Motor neuron (in vitro differentiated cells): Measurements from ENCODE around the gene OBSCN. TPM values are rescaled to one million over a fixed set of nuclear protein-coding genes. Genes with fewer than 3 reads are reported as not detected.
A peak's percentile ranks its signal among the peaks of the same experiment; 100 is the strongest.
"Not testable (repeated sequence)": the region's sequence is repeated elsewhere in the genome, so short reads cannot be mapped to it uniquely, and the experiment has no call there.

Source experiments
- ATAC-seq, 8 experiments: fragments of 200-7000 bp; cut with Tn5 transposase; replicated peaks in 6 of 8; 2 replicates each; pipeline ENCODE4 v1.8.0; 2021; ENCODE audit warnings: mild to moderate bottlenecking in 8 of 8, moderate library complexity in 8 of 8
- H3K27ac ChIP-seq, 2 donors: fragments of 250-450 bp; sonication (Bioruptor Pico); 2 replicates each; pipeline ENCODE4 v1.9.0; 2021; ENCODE audit warnings: antibody characterized with exemption in 2 of 2, mild to moderate bottlenecking in 2 of 2, moderate library complexity in 1 of 2
- H3K4me1 ChIP-seq, 2 donors: fragments of 250-450 bp; sonication (Bioruptor Pico); replicated peaks in 1 of 2; 2 replicates each; pipeline ENCODE4 v1.6.1; 2021; ENCODE audit warnings: antibody characterized with exemption in 2 of 2, mild to moderate bottlenecking in 2 of 2, moderate library complexity in 1 of 2
- H3K4me3 ChIP-seq, 5 donors: fragments of 250-450 bp; sonication (Bioruptor Pico); 2 replicates each; pipeline ENCODE4 v1.9.0; 2021; ENCODE audit warnings: antibody characterized with exemption in 5 of 5, mild to moderate bottlenecking in 5 of 5, moderate library complexity in 4 of 5
- WGBS, 10 experiments: fragments of 450-650 bp; shearing (Covaris generic); methylation state at CpG; one replicate each; pipeline ENCODE4 v1.0.0; 2022; 5-methylcytosine and 5-hydroxymethylcytosine counted together
- in situ Hi-C, 9 experiments: fragments of 400-800 bp; cut with MboI; loops; one replicate each; pipeline ENCODE4 v1.15.0; 2021; ENCODE audit warnings: low sequenced_read_pairs in 9 of 9, low pct_unique_long_range_greater_than_20kb in 2 of 9; ENCODE audit not compliant: unreplicated experiment in 9 of 9
- total RNA-seq, 8 experiments: library from RNA; unstranded; fragments of 300-600 nt; gene quantifications; 2 replicates each; pipeline versions ENCODE4 v1.2.3 to v1.2.4, GENCODE V29; 2022

Gene OBSCN
- total RNA-seq, 8 experiments from 2014 or later, result 2.7 to 38.5 (median 16.2) TPM

DNA sequence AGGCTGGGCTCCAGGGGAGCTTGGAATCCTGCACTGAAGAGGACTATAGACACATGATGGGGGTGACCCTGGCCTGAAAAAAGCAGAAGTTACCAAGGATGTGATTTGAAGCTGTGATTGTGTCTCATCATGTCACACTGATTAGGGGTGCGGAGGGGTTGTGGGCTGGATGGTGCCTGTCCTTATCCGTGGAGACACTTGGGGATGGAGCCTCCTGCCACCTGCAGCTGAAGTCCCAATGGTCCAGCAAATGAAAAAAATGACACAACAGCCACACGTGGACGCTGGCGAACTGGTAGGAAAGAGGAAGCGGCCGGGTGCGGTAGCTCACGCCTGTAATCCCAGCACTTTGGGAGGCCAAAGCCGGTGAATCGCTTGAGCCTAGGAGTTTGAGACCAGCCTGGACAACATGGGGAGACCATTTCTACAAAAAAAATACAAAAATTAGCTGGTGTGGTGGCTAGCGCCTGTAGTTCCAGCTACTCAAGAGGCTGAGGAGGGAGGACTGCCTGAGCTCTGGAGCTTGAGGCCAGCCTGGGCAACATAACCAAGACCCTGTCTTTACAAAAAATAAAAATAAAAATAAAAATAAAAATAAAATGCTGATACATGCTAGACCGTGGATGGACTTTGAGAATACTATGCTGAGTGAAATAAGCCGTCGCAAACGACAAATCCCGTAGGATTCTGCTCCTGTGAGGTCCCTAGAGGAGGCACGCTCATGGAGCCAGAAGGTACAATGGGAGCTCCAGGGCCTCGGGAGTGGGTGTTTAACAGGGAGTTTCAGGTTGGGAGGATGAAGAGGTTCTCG is 43.1 kb upstream of the OBSCN start:
- Histone ChIP-seq H3K4me3 (peak overlapping the region; percentile 43 to 83 (median 71)), H3K27ac (peak overlapping the region; percentile 74 to 79), H3K4me1 (peaks cover 9 to 10% of the 10 kb centered on the region in 2 donors)
- 38 to 98% (median 55%) methylated on average over 2 to 17 of the region's 20 CpGs for WGBS, 10 experiments
- ATAC-seq, result peak in 3 of 8 experiments; percentile 0 to 3 (median 1)
- in situ Hi-C loops, result no loop called here

DNA sequence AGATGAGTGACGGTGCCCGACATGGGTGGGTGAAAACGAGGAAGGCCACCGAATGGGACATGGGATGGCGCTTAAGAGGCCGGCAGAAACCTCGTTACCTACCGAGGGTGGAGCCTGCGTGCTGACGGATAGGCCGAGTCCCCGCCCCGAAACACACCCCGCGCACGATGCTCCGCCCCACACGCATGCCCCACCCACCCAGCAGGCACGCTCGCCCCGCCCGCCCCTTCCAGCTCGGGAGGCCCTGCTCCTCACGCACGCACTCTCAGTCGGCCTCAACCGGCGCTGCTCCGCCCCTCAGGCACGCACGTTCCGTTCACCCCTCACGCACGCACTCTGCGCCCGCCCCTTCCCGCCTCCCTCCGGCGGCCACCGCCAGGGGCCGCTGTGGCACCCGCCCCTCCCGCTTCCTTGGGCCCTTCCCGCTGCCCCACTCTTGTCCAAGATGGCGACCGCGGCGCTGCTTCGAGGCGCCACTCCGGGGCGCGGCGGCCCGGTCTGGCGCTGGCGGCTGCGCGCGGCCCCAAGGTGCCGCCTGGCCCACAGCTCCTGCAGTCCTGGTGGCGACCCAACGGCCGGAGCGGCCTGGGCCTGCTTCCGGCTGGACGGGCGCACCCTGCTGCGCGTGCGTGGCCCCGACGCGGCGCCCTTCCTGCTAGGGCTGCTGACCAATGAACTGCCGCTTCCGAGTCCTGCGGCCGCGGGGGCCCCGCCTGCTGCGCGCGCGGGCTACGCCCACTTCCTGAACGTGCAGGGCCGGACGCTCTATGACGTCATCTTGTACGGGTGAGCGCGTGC is 42.3 kb upstream of the OBSCN start, which contains the start of gene IBA57:
Gene IBA57 (plus strand): TSS at position 433 of the 798 bp plus-strand sequence. CDS start 13 bp downstream, at position 446.
- ATAC-seq, result peak; percentile 71 to 88 (median 84)
- in situ Hi-C loops, result no loop called here
- peak within 1 kb of the TSS; percentile 63 to 83 (median 71) for H3K4me3 ChIP-seq
- peaks cover 9 to 10% of the 10 kb centered on the region in 2 donors for H3K4me1 ChIP-seq
- WGBS, 10 experiments, result 0 to 20% (median 0%) methylated on average over 4 to 6 of the region's 93 CpGs; no CpG with 5 or more reads in 7 of the 10 experiments
- peak within 1 kb of the TSS; percentile 98 to 100 for H3K27ac ChIP-seq

DNA sequence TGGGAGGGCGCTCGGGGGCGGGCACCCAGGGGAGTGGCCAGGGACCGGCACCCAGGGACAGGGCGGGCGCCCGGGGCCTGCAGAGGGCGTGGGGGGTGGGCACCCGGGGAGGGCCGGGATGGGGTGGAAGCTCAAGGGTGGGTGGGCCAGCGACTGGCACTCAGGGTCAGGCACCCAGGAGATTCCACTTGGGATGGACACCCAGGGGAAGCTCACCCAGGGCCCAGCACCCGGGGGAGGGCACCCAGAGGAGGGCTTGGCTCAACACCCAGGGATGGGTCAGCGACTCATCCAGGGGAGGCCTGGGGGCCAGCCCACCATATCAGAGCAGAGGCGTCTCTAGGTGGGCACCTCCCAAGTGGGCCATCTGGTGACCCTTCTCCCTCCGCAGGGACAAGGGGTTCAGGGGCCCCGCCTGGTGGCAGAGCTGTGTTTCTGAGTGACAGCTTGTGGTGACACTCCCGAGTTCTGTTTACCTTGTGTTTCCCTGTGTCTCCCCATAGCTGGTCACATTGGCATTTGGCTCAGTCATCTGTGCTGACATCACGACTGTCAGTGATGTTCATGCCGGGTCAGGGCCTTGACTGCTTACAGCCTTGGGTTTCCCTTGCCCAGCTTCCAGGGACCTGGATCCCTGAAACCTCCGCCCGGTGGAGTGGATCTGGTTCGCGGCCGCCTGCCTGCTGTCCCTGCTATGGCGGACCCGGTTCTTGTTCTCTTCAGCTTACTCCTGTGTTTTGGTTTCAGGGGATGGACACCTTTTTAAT is 41.5 kb upstream of the OBSCN start:
- peak overlapping the region; percentile 63 to 83 (median 71) for H3K4me3 ChIP-seq
- ATAC-seq, result peak; percentile 5 to 34 (median 20)
- H3K4me1 ChIP-seq, result peaks cover 9 to 10% of the 10 kb centered on the region in 2 donors
- in situ Hi-C loops, result no loop called here
- peak overlapping the region; percentile 98 to 100 for H3K27ac ChIP-seq
- 0 to 48% (median 37%) methylated on average over 1 to 11 of the region's 26 CpGs; no CpG with 5 or more reads in 4 of the 10 experiments for WGBS, 10 experiments

DNA sequence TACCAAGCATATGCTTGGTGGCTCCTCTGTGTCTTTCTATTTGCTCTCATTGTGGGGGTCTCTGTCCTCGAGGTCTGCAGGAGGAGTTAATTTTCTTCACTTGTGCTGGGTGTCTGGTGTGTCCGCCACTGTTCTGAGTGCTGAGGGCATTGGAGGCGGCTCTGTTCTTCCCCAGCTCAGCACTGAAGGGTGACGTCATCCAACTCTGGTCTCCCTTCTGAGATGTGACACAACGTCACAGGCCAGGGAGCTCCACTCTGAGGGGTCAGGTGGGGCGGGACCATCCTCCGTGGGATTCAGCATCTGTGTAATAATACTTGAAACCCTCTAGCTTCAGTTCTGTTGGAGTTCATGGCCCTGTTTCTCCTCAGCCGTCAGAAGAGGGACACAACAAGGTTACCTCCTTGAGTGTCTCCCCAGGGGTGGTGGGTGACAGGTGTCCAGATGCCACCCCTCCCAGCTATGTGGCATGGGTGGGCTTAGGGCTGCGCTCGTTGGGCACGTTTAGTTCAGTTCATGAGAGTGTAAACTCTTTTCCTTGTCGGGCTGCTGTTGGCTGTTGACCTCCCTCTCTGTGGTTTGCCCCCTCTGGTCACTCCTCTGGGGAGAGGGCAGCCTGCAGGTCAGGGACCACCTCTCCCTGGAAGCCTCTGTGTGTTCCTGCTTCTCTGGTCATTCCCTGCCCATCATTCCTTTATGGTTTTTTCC is 39.1 kb upstream of the OBSCN start:
- no peak overlapping the region for H3K4me3 ChIP-seq
- H3K4me1 ChIP-seq, result peaks cover 9 to 14% of the 10 kb centered on the region in 2 donors
- in situ Hi-C loops, result no loop called here
- ATAC-seq, result no peak
- WGBS, 10 experiments, result 60 to 94% (median 82%) methylated on average over 1 to 11 of the region's 12 CpGs; no CpG with 5 or more reads in 4 of the 10 experiments
- H3K27ac ChIP-seq, result no peak overlapping the region

DNA sequence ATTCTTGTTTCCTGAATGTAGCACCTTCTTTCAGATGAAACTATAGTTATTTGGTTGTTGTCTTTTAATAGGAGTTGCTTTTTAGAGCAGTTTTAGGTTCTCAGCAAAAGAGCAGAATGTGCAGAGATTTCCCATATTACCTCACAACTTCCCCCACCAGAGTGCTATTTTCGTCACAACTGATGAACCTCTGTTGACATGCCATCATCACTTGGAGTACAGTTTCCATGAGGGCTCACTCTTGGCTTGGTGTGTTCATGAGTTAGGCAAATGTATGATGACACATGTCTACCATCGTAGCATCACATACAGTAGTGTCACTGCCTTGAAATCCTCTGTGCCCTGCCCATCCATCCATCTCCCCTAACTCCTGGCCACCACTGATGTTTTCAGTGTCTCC is 38.5 kb upstream of the OBSCN start:
- peaks cover 9 to 16% of the 10 kb centered on the region in 2 donors for H3K4me1 ChIP-seq
- no peak overlapping the region for H3K4me3 ChIP-seq
- in situ Hi-C loops, result no loop called here
- WGBS, 10 experiments, result 17 to 100% (median 92%) methylated on average over 1 to 2 of the region's 2 CpGs; no CpG with 5 or more reads in 2 of the 10 experiments
- no peak overlapping the region for H3K27ac ChIP-seq
- no peak for ATAC-seq

DNA sequence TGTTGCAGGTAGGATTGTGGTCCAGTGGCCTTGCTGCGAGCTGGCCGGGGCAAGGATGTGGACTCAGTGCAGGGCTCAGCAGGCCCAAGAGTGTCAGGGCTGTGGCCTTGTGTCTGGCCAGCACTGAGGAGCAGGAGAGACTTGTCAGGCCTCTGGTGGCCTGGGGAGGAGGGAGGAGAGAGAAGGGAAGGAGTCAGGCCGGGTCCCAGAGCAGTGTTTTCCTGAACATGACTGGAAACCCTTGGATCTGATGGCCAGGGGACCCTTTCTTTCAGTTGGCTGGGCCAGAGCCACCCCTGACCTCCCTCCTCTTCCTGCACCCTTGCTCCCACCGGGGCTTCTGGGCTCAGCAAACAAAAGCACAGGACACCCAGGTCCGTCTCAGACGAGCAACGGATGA is 37.2 kb upstream of the OBSCN start:
- ATAC-seq, result no peak
- Histone ChIP-seq H3K27ac (no peak overlapping the region), H3K4me1 (peaks cover 6 to 17% of the 10 kb centered on the region in 2 donors), H3K4me3 (no peak overlapping the region)
- in situ Hi-C loops, result no loop called here
- 74 to 100% (median 84%) methylated on average over 2 to 5 of the region's 7 CpGs; no CpG with 5 or more reads in 3 of the 10 experiments for WGBS, 10 experiments

DNA sequence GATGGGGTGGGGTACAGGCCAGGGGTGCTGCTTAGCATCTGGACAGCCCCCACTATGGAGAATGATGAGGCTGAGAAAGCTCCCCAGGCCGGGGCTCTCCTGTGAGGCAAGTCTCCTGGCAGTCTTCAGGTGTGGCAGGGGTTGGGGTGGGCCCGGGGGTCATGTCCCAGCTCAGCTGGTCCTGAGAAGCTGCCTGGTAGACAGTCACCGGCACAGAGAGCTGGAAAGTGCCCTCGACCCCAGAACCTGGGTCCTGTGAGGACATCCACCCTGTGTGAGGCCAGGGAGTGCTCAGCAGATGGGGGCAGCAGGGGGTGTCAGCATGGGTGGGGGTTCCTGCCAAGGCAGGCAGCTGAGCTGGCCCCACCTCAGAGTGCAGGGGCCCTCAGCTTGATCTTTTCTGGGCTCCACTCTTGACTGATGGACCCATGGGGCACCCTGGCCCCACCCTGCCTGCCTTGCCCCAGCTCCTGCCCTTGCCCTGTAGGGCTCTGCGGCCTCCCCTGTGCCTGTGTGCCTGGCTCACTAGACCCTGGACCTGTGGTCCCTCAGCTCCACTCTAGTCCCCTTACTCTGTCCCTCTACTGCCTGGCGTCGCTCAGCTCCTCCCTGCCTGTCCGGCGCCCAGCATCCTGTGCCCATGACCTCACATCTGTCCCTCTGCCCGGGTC is 36.5 kb upstream of the OBSCN start:
- 47 to 95% (median 74%) methylated on average over 2 to 8 of the region's 10 CpGs; no CpG with 5 or more reads in 2 of the 10 experiments for WGBS, 10 experiments
- Histone ChIP-seq H3K27ac (no peak overlapping the region), H3K4me3 (no peak overlapping the region), H3K4me1 (peaks cover 6 to 17% of the 10 kb centered on the region in 2 donors)
- in situ Hi-C loops, result no loop called here
- ATAC-seq, result no peak

DNA sequence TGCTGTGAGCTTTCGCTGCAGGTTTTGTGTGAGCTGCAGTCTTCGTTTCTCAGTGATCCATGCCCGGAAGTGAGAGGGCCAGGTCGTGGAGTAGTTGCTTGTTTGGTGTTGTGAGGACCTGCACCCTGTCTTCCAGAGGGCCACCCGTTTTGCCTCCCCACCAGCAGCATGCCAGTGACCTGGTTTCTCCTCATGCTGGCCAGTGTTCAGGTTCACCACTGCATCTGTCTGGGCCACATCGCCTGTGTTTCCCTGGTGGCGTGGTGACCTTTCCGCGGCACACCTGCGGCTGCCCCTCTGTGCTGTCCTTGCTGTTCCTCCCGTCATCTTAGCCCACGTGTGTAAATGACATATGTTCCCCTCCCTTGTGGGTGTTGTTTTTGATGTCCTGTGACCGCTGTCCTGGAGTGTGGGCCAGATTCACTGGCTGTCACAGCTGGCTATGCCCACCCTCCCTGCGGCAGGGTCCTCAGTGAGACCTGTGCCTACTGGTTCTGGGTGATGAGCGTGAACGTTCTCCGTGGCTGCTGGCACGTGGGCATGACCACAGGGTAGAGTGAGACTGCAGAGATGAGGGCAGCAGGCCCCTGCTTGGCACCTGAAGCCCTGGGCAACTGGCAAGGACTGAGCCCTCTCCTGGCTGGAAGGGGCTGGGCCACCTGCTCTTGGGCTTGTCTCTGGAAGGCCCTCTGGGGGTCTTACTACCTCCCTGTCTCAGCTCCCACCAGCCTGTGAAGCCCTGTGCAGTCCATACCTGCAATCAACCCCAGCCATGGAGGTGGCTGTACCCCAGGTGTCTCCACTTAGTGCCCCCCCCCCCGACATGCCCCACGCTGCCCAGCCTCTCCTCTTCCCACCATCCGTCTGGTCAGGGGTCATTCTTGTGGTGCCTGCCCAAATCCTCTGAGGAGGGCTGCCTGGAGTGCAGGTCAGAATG is 35.0 kb upstream of the OBSCN start:
- 70 to 100% (median 88%) methylated on average over 1 to 11 of the region's 21 CpGs; no CpG with 5 or more reads in 4 of the 10 experiments for WGBS, 10 experiments
- Histone ChIP-seq H3K27ac (no peak overlapping the region), H3K4me1 (peaks cover 0 to 11% of the 10 kb centered on the region in 2 donors), H3K4me3 (no peak overlapping the region)
- in situ Hi-C loops, result no loop called here
- ATAC-seq, result no peak

DNA sequence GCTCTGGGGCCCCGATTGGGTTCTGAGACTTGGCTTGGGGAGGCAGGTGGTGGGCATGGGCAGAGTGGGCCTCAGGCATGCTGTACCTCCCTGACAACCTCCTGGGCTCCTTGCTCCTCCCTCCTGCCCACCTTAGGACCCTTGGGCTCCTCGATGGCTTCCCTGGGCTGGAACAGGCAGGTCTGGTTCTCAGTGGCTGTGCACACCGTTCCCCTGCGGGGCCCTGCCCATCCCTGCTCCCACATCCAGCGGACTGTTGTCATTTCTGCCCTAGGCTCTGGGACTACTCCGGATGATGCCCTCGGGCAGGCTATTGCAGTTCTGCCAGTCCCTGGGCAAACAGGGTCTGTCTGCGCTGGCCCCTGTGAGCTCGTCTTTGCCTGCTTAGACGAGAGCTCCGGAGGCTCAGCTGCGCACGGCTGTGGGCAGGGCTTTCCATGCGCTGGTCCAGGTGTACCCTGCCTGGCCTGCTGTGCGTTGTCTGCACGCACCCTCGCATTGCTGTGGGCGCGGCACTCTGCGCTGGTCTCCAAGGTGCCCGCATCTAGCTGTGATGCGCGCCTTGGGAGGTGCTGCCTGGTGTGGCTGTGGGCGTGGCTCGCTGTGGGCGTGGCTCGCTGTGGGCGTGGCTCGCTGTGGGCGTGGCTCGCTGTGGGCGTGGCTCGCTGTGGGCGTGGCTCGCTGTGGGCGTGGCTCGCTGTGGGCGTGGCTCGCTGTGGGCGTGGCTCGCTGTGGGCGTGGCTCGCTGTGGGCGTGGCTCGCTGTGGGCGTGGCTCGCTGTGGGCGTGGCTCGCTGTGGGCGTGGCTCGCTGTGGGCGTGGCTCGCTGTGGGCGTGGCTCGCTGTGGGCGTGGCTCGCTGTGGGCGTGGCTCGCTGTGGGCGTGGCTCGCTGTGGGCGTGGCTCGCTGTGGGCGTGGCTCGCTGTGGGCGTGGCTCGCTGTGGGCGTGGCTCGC is 34.0 kb upstream of the OBSCN start:
- 0 to 90% (median 50%) methylated on average over 2 to 7 of the region's 69 CpGs; no CpG with 5 or more reads in 7 of the 10 experiments for WGBS, 10 experiments

More for the DNA sequence above, 34.0 kb upstream of the OBSCN start:
- H3K4me1 ChIP-seq, result peaks cover 0 to 11% of the 10 kb centered on the region in 2 donors
- in situ Hi-C loops, result not testable (repeated sequence)
- H3K4me3 ChIP-seq, result peak overlapping the region in 1 of 5 donors; percentile 29
- H3K27ac ChIP-seq, result peak overlapping the region in 1 of 2 donors; percentile 7
- ATAC-seq, result peak; percentile 18 to 87 (median 64)
